Activated naive CD4-positive, alpha-beta T cell (primary cell): ENCODE data around the gene FOXQ1.
"Not testable (repeated sequence)": the region's sequence is repeated elsewhere in the genome, so short reads cannot be mapped to it uniquely, and the experiment has no call there.

Source experiments
- DNase-seq, 4 experiments: peaks; one replicate each; lab custom pipeline; 2025; lab: John Stamatoyannopoulos, UW

The FOXQ1 gene

GRCh38 chr6:1290805-1291204 lies 21.1 kb upstream of the FOXQ1 start:
- no peak for DNase-seq

- DNase-seq: no peak
Measured at GRCh38 chr6:1291381-1291780, 20.5 kb upstream of the FOXQ1 start.

- no peak for DNase-seq
Measured at GRCh38 chr6:1295420-1295819, 16.5 kb upstream of the FOXQ1 start.

DNA sequence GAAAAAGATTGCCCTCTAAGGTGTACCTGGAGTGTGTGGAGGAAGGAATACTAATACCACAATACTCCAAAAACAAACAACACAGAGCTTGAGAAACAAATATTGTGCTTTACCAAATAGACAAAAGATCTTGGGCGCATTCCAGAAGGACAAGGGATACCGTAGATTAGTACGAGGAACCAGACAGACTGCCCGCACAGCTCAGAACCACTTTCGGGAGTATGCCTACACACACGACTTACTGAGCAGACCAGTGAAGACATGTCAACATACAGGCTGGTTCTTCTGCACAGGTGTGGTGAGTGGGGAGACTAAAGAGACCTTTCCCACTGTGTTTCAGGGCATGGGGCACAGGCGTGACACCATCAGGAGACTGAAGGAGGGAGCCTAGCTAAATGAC lies 15.8 kb upstream of the FOXQ1 start:
- no peak for DNase-seq

DNA sequence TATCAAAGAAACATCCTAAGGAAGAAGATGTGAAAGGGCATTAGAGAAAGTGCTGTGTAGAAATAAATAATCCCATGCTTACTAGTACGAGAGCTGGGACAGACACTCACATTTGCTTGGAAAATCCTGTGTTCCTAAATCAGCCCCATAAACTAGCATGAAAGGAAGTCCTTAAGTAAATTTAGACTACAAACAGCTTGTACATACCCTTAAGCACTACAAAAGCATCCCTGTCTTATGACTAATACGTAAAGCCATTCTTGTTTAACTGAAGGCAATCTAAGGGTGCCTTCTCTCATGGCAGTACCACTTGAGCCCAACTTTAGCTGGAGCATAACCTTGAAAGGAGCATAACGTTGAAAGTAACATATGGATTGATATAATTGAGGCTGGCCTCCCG lies 15.4 kb upstream of the FOXQ1 start:
- DNase-seq: no peak

DNA sequence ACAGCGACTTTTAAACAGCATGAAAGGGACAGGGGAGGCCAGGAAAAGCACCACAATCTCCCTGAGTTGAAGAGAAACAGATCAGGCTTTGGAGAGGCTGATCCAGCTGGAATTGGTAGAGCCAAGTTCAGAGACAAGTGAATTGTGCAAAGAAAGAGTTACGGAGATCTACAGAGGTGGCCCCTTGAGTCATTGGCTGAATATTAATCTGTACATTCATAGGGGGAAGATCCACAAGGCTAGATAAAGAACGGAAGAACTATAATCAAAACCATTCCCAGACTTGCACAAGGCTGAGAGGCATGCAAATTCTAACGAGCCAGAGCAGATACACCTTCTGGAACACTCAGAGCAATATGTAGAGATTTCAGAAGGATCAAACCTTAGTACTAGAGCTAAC lies 14.2 kb upstream of the FOXQ1 start:
- no peak for DNase-seq

DNA sequence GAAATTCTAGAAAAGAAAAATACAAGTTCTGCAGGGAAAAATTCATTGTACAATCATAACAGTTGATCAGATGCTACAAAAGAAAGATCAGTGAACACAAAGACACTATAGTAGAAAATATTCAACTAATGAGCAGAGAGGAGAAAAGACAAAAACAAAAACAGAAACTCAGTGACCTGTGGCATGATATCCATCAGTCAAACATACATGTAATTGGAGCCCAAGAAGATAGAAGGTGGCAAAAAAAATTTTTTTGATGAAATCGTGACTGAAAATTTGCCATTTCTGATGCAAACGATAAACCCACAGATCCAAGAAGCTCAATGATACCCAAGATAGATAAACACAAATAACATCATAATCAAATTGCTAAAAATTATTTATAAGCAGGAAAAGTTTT lies 13.1 kb upstream of the FOXQ1 start:
- DNase-seq: no peak

DNA sequence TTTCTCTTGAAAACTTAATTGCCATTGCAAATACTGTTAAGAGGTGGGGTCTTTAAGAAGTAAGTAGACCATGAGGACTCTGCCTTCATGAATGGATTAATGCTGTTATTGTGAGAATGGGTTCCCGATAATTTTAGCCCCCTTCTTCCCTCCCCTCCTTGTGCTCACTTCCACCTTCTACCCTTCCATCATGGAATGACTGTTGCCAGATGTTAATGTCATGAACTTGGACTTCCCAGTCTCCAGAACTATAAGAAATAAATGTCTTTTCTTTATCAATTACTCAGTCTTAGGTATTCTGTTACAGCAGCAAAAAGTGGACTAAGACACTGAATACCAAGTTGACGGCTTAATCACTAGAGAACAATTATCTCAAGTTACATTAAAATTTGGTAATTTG lies 5.8 kb upstream of the FOXQ1 start:
- no peak for DNase-seq

GRCh38 chr6:1309366-1309765 lies 2.5 kb upstream of the FOXQ1 start:
- DNase-seq: no peak

GRCh38 chr6:1310628-1311399 lies 1.1 kb upstream of the FOXQ1 start:
- DNase-seq: no peak

GRCh38 chr6:1312203-1312472 lies 240 bp downstream of the FOXQ1 start:
- DNase-seq: no peak

GRCh38 chr6:1312473-1313367 lies 822 bp downstream of the FOXQ1 start:
- DNase-seq: no peak

- DNase-seq: no peak
Measured at GRCh38 chr6:1313384-1313766, 1.5 kb downstream of the FOXQ1 start.

DNA sequence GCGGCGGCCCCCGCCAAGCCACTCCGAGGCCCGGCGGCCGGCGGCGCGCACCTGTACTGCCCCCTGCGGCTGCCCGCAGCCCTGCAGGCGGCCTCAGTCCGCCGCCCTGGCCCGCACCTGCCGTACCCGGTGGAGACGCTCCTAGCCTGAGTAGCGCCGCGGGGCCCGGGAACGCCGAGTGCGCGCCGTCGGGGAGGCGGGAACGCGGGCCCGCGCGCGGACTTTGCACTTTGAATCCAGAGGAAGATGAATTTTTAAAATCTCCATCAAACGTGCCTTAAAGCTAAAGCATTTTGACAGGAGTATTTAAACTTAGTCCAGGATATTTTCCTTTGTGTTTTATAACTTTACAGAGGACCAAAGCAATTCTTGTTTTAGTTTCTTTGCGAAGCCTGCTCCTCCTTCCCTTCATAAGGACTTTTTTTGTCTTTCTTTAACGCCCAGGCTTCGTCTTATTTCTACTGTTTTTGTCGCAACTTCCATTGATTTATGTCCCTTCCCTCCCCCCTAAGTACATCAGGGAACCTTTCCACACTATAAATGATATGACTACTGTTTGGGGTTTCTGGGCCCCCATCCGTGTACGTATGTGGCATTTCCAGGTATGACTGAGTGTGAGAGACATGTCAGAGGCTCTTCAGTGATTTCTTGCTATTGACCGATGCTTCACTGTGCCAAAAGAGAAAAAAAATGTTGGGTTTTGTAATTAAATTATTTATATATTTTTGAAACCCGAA lies 2.0 kb downstream of the FOXQ1 start:
- no peak for DNase-seq

GRCh38 chr6:1314617-1315016 lies 2.7 kb downstream of the FOXQ1 start:
- no peak for DNase-seq

DNA sequence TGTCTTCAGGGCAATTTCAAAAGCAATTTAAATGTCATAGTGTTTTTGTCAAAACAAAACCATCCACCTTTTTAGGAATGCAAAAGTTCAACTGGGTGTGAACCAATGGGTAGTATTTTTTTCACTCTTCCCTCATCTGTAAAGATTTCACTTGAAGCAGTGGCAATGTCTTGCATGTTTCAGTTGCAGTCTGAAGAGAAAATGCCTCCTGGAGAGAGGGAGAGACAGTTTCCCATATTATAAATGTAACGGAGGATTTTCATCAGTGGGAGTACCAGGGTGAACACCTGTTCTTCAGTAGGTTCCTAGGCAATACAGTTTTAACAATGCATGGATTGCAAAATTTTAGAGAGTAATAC lies 3.3 kb downstream of the FOXQ1 start:
- DNase-seq: no peak

GRCh38 chr6:1315560-1316386 lies 3.9 kb downstream of the FOXQ1 start:
- DNase-seq: no peak

DNA sequence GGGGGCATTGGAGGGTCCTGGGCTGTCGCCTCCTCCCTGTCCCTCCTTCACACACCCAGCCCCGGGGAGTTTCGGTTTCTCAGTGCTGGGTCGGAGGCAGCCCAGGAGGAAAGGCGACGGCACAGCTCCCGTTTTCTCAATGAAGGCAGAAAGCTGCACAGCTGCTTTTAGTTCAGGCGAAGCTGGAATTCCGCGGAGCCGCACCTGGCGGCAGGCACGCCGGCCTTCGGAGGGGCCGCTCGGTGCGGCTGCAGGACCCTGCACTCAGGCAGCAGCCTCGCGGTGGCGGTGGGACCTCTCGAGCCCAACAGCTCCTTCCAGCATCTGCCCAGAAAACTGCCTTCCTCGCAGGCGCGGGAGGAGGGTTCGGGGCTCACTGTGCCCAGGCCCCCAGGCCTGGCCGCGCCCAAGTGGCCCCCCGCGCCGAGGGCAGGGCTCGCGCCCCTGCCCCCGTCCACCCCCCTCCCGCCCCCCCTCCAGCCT lies 4.6 kb downstream of the FOXQ1 start:
- DNase-seq: no peak

DNA sequence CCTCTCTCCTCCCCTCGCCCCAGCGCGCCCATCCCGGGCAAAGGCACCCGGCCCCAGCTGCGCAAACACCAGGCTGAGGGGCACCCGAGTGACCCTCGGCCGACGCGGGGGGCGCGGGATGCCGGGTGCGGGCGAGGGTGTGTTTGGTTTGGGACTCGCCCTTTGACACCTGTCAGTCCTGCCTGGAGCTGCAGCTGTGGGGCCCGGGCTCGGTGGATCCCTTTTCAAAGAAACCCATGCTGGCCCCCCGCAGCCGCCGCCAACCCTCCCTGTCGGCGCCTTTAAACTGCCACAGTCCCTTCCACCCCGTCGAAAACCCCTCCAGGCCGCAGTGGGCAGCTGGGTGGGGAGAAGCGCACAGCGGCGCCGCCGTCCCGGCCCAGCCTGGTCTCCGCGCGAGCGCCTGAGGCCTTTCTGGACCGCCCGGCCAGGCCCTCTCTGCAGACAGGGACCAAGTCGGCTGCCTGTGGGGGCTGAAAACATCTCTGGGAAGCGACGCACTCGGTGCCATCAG lies 5.5 kb downstream of the FOXQ1 start:
- no peak for DNase-seq

DNA sequence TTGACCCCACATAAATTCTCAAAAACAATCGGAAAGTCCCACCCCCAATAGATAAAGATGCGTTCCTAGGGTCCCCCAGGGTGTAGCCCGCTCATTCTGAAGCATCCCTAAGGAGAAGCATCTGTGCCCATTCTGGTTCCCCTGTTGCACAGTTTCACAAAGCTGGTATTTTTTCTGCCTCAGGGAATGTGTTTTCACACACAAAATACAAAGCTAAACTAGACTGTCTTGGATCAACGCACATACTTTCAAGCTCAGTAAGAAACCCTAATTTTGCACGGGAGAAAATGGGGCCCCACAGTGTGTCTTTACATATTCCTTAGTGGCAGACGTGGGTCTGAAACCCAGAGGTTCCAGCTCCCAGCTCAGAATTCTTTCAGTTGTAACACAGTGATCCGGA lies 6.1 kb downstream of the FOXQ1 start:
- DNase-seq: no peak

GRCh38 chr6:1318584-1318983 lies 6.7 kb downstream of the FOXQ1 start:
- not testable (repeated sequence) for DNase-seq

DNA sequence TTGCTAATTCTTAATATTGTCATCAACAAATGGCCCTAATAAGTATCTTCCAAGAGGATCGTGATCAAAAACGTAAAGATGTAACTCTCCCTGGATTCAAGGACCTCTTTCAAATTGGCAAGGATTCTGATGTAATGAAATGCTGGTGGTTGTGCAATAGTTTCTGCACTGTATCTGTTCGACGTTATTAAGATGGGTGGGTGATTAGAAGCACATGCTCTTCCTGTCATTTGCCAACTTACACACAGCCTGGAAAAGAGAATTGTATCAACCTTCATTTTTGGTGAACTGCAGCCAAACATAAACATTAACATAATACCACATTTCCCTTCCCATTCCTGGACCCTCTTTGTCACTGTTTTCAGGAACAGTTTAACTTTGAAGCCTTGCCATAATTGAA lies 9.8 kb downstream of the FOXQ1 start:
- no peak for DNase-seq
